ENCODE results near the gene KBTBD8. TPM values are rescaled to one million over a fixed set of nuclear protein-coding genes. Genes with fewer than 3 reads are reported as not detected.

KBTBD8 gene
- total RNA-seq, 4 donors from 2014 or later: 1.1 to 7.0 (median 3.7) TPM

DNA sequence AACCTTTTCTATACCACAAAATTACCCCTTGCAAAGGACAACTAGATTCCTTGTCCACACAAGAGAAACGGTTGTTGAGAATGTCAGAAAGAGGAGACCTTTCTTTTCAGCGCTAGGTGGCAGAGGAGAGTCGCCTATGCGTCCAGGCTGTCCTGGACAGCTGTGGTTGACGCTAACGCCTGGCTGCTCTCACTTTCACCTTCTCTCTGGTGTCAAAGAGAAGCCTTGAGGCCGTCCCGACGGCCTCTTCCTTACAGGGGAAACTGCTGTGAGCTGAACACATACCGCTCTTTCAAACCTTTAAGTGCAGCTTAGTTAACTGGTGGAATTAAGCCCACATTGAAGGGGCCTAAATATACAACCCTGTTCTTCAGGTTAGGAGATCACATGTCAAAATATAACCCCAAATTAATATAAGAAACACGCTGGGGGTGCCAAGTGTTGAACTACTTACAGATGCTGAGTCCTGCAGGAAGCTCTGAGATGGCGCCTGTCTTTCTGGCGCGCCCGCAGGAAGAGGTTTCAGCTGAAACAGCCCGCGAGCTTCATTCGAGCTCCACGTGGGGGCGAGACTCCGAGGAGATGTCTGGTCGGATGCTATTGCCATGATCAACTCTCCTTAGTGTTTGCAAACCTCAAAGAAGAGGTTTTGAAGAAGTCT is 26.1 kb upstream of the KBTBD8 start:
- Histone ChIP-seq H3K4me1 (peaks cover 0 to 9% (median 0%) of the 10 kb centered on the region in 4 donors), H3K4me3 (peak overlapping the region; percentile 4 to 38 (median 31)), H3K27ac (peak overlapping the region in 2 of 4 donors; percentile 49 to 72), H3K36me3 (no peaks in the 10 kb centered on the region), H3K27me3 (no peaks in the 10 kb centered on the region), H3K9me3 (no peaks in the 10 kb centered on the region)
- TF ChIP-seq POLR2A (IDR thresholded peaks at IDR 0.05): no peak
- TF ChIP-seq CTCF (IDR thresholded peaks at IDR 0.05): peak; percentile 63 to 84 (median 82)
- peak; percentile 71 to 90 (median 75) for DNase-seq

GRCh38 chr3:66980791-66981190 is 17.3 kb upstream of the KBTBD8 start:
- Histone ChIP-seq H3K4me1 (no peaks in the 10 kb centered on the region), H3K27ac (no peak overlapping the region), H3K9me3 (no peaks in the 10 kb centered on the region), H3K27me3 (no peaks in the 10 kb centered on the region), H3K36me3 (no peaks in the 10 kb centered on the region), H3K4me3 (no peak overlapping the region)
- TF ChIP-seq CTCF (IDR thresholded peaks at IDR 0.05): no peak
- no peak for TF ChIP-seq POLR2A (IDR thresholded peaks at IDR 0.05)
- no peak for DNase-seq

- H3K27ac ChIP-seq: no peak overlapping the region
- H3K9me3 ChIP-seq: no peaks in the 10 kb centered on the region
- H3K4me3 ChIP-seq: no peak overlapping the region
- H3K4me1 ChIP-seq: no peaks in the 10 kb centered on the region
- no peak for TF ChIP-seq POLR2A (IDR thresholded peaks at IDR 0.05)
- no peak for TF ChIP-seq CTCF (IDR thresholded peaks at IDR 0.05)
- DNase-seq: no peak
- H3K36me3 ChIP-seq: no peaks in the 10 kb centered on the region
- H3K27me3 ChIP-seq: no peaks in the 10 kb centered on the region
Observed at GRCh38 chr3:66983101-66983500, 15.0 kb upstream of the KBTBD8 start.

DNA sequence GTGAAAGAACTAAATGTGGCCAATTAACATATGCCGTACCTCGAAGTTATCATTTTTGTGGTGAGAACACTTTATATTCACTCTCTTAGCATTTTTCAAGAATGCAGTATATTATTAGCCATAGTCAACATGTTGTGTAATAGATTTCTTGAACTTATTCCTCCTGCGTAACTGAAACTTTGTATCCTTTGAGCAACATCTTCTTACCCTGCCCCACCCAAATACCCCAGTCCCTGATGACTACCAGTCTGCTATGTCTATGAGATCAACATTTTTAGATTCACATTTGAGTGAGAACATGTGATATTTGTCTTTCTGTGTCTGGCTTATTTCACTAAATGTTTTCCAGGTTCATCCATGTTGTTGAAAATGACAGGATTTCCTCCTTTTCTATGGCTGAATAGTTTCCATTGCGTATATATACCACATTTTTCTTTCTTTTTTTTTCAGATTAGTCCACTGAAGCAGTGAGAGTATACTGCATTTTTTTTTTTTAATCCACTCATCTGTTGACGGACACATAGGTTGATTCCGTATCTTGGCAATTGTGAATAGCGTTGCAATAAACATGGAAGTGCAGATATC is 12.7 kb upstream of the KBTBD8 start:
- no peak for TF ChIP-seq CTCF (IDR thresholded peaks at IDR 0.05)
- TF ChIP-seq POLR2A (IDR thresholded peaks at IDR 0.05): no peak
- Histone ChIP-seq H3K4me1 (no peaks in the 10 kb centered on the region), H3K27ac (no peak overlapping the region), H3K4me3 (no peak overlapping the region), H3K27me3 (no peaks in the 10 kb centered on the region), H3K36me3 (no peaks in the 10 kb centered on the region), H3K9me3 (no peaks in the 10 kb centered on the region)
- DNase-seq: no peak

- no peaks in the 10 kb centered on the region for H3K4me1 ChIP-seq
- TF ChIP-seq CTCF (IDR thresholded peaks at IDR 0.05) (no peak), POLR2A (IDR thresholded peaks at IDR 0.05) (no peak)
- H3K36me3 ChIP-seq: no peaks in the 10 kb centered on the region
- H3K9me3 ChIP-seq: no peaks in the 10 kb centered on the region
- no peaks in the 10 kb centered on the region for H3K27me3 ChIP-seq
- no peak overlapping the region for H3K27ac ChIP-seq
- no peak overlapping the region for H3K4me3 ChIP-seq
- no peak for DNase-seq
Observed at GRCh38 chr3:66986406-66986805, 11.7 kb upstream of the KBTBD8 start.

Measured in Peyer's patch (tissue), 4 donors.